ENCODE results near the gene EPHB1.

DNA sequence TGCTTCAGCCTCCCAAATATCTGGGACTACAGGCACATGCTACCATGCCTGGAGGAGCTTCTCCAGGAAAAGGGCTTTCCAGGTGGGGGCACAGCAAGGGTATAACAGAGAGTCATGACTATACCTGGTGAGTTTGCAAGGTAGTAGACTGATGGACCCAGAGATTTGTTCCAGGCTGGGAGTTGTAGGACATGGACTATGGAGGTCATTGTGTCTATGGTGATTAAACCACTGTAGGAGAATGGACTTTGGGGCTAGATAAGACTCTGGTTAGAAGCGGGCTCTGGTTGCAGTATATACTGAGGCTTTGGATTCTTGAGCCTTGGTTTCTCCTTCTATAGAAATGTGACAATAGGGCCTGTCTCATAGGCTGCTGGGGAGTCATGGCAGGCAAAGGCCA is 104.7 kb downstream of the EPHB1 start:
- TF ChIP-seq EP300 (IDR thresholded peaks at IDR 0.05) (no peak), POLR2A (IDR thresholded peaks at IDR 0.05) (no peak)
